Neural cell (in vitro differentiated cells): ENCODE measurements around the gene GATAD2A. TPM values are rescaled to one million over a fixed set of nuclear protein-coding genes. Genes with fewer than 3 reads are reported as not detected.

Experiments
- H2AFZ ChIP-seq: fragments of 200-600, 300-800 bp; sonication (generic), shearing (Covaris generic); 2 replicates; pipeline ENCODE4 v1.6.0; 2014; ENCODE audit warnings: low read depth, mild to moderate bottlenecking, antibody characterized with exemption, low read length, moderate library complexity
- H3F3A ChIP-seq: fragments of 200-600 bp; shearing (Covaris generic); 2 replicates; pipeline ENCODE4 v1.6.1; 2016; ENCODE audit warnings: mild to moderate bottlenecking, moderate library complexity, mixed read lengths, antibody characterized with exemption, low read length; ENCODE audit not compliant: insufficient read depth, poor library complexity, severe bottlenecking
- H3K27ac ChIP-seq: fragments of 200-600, 300-800 bp; sonication (generic), shearing (Covaris generic); 2 replicates; pipeline ENCODE4 v1.5.1; 2014; ENCODE audit warnings: mild to moderate bottlenecking, low read length, moderate library complexity
- H3K27me3 ChIP-seq: fragments of 300-800, 200-600 bp; sonication (generic), shearing (Covaris generic); 2 replicates; pipeline ENCODE4 v1.6.0; 2014; ENCODE audit warnings: mild to moderate bottlenecking, low read depth, low read length, moderate library complexity; ENCODE audit not compliant: insufficient read depth
- H3K36me3 ChIP-seq: fragments of 300-800, 200-600 bp; sonication (generic), shearing (Covaris generic); 2 replicates; pipeline ENCODE4 v1.5.1; 2014; ENCODE audit warnings: mild to moderate bottlenecking, antibody characterized with exemption, low read length, moderate library complexity; ENCODE audit not compliant: insufficient read depth
- H3K4me2 ChIP-seq: fragments of 300-800, 200-600 bp; sonication (generic), shearing (Covaris generic); 2 replicates; pipeline ENCODE4 v1.6.0; 2014; ENCODE audit warnings: mild to moderate bottlenecking, low read length
- H3K4me3 ChIP-seq: fragments of 300-800, 200-600 bp; sonication (generic), shearing (Covaris generic); 2 replicates; pipeline ENCODE4 v1.5.1; 2014; ENCODE audit warnings: mild to moderate bottlenecking, low read length, moderate library complexity
- H3K79me2 ChIP-seq: fragments of 200-600 bp; shearing (Covaris generic); replicated peaks from 2 replicates; pipeline ENCODE4 v1.6.0; 2014; ENCODE audit warnings: mild to moderate bottlenecking, low read length, moderate library complexity; ENCODE audit not compliant: insufficient read depth
- H3K9ac ChIP-seq: fragments of 300-800, 200-600 bp; sonication (generic), shearing (Covaris generic); 2 replicates; pipeline ENCODE4 v1.6.1; 2016; ENCODE audit warnings: mild to moderate bottlenecking, low read length, mixed read lengths
- H3K9me2 ChIP-seq: fragments of 200-600 bp; shearing (Covaris generic); 2 replicates; pipeline ENCODE4 v1.6.1; 2016; ENCODE audit warnings: mild to moderate bottlenecking, low read length, mixed read lengths; ENCODE audit not compliant: insufficient read depth
- H3K9me3 ChIP-seq: fragments of 200-600, 300-800 bp; sonication (generic), shearing (Covaris generic); 2 replicates; pipeline ENCODE4 v1.6.1; 2016; ENCODE audit warnings: mild to moderate bottlenecking, mixed run types, low read length, moderate library complexity, mixed read lengths
- H4K20me1 ChIP-seq: fragments of 200-600 bp; shearing (Covaris generic); 2 replicates; pipeline ENCODE4 v1.6.1; 2016; ENCODE audit warnings: mild to moderate bottlenecking, mixed run types; ENCODE audit not compliant: insufficient read depth
- EP300 ChIP-seq: fragments of 450-650 bp; conservative IDR thresholded peaks from 2 replicates; pipeline ENCODE4 v1.6.1; 2014; ENCODE audit warnings: antibody characterized with exemption, mild to moderate bottlenecking, moderate library complexity; ENCODE audit not compliant: poor library complexity, severe bottlenecking
- EZH2 ChIP-seq: fragments of 200-600, 300-800 bp; shearing (Covaris generic), sonication (generic); IDR thresholded peaks from 2 replicates; pipeline ENCODE4 v1.6.1; 2014; ENCODE audit warnings: antibody characterized with exemption, low read length, borderline replicate concordance, mild to moderate bottlenecking; ENCODE audit not compliant: insufficient read depth, poor library complexity, severe bottlenecking
- MXI1 ChIP-seq: fragments of 450-650 bp; conservative IDR thresholded peaks from 2 replicates; pipeline ENCODE4 v1.6.1; 2014; ENCODE audit warnings: antibody characterized with exemption, mild to moderate bottlenecking; ENCODE audit not compliant: poor library complexity, severe bottlenecking
- POLR2AphosphoS5 ChIP-seq: IDR thresholded peaks from 2 replicates; pipeline ENCODE4 v1.6.1; 2012
- RAD21 ChIP-seq: fragments of 450-650 bp; conservative IDR thresholded peaks from 2 replicates; pipeline ENCODE4 v1.6.1; 2014; ENCODE audit warnings: antibody characterized with exemption, mild to moderate bottlenecking, moderate library complexity
- REST ChIP-seq: IDR thresholded peaks from 2 replicates; pipeline ENCODE4 v1.6.1; 2012; ENCODE audit warnings: borderline replicate concordance
- SMC3 ChIP-seq: fragments of 450-650 bp; conservative IDR thresholded peaks from 2 replicates; pipeline ENCODE4 v1.6.1; 2014; ENCODE audit warnings: antibody characterized with exemption, mild to moderate bottlenecking, moderate library complexity; ENCODE audit not compliant: poor library complexity
- TAF1 ChIP-seq: IDR thresholded peaks from 2 replicates; pipeline ENCODE4 v1.6.1; 2012; ENCODE audit warnings: low read depth
- polyA plus RNA-seq: library from polyadenylated mRNA; depleted of rRNA; stranded (reverse); fragments of >200 nt; gene quantifications from 2 replicates; pipeline ENCODE4 v1.2.3, GENCODE V29; 2014
- TF ChIP-seq, protein P1 (sequence below): fragments of 450-650 bp; IDR thresholded peaks from 2 replicates; pipeline ENCODE4 v1.5.1; 2014; ENCODE audit warnings: antibody characterized with exemption, mild to moderate bottlenecking, moderate library complexity; ENCODE audit not compliant: poor library complexity, severe bottlenecking

GATAD2A gene
- polyA plus RNA-seq, 1 donor from 2014 or later: 13.9 TPM

- H3K27me3 ChIP-seq: no peaks in the 10 kb centered on the region
- H2AFZ ChIP-seq: no peak overlapping the region
- H3K9me3 ChIP-seq: no peaks in the 10 kb centered on the region
- H3F3A ChIP-seq: no peaks in the 10 kb centered on the region
- H3K4me2 ChIP-seq: no peak overlapping the region
- no peaks in the 10 kb centered on the region for H4K20me1 ChIP-seq
- peaks cover 7% of the 10 kb centered on the region for H3K79me2 ChIP-seq
- H3K9ac ChIP-seq: no peak overlapping the region
- no peak overlapping the region for H3K27ac ChIP-seq
- TF ChIP-seq MXI1 (no peak), TAF1 (no peak), SMC3 (no peak)
- H3K36me3 ChIP-seq: no peaks in the 10 kb centered on the region
- no peaks in the 10 kb centered on the region for H3K9me2 ChIP-seq
- no peak overlapping the region for H3K4me3 ChIP-seq
Observed at GRCh38 chr19:19525611-19526380, 120.3 kb downstream of the GATAD2A start.

DNA sequence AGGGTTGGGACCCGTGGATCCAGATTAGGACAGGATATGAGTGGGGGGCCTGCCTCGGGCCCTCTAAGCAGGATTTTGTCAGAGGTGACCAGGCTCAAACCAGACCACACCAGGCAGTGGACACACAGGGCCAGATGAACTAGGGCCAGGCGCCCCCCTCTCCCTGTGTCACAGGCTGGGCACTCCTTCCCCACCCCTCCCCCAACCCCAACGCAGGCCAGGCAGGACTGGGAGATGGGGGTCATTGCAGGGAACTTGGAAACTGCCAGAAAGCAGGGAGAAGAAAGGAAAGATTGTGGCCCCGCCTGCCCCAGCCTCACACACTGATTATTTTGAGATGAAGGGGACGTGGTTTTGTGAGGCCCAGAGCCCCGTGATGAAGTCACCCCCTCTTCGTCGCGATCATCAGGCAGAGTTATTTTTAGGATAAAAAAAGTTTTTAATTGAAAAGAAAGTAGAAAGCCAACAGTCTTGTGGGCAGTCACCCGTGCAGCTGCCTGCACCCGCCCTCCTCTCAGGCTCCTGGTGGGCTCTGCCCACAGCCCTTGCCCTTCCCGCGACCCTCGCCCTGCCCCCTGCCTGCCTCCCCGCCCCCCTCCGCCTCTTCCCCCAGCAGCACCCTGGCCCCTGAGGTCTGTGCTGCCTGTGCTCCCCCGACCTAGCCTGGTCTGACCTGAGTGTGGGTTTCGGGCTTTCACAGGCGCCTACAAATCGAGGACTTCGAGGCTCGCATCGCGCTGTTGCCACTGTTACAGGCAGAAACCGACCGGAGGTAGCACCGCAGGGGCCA lies 121.3 kb downstream of the GATAD2A start:
- no peak overlapping the region for H3K4me2 ChIP-seq
- no peaks in the 10 kb centered on the region for H3K79me2 ChIP-seq
- H3K9me3 ChIP-seq: no peaks in the 10 kb centered on the region
- H2AFZ ChIP-seq: no peak overlapping the region
- TF ChIP-seq REST (no peak), EP300 (no peak), POLR2AphosphoS5 (no peak), TAF1 (no peak), EZH2 (no peak), SMC3 (no peak), MXI1 (no peak), RAD21 (no peak)
- TF ChIP-seq, protein P1, sequence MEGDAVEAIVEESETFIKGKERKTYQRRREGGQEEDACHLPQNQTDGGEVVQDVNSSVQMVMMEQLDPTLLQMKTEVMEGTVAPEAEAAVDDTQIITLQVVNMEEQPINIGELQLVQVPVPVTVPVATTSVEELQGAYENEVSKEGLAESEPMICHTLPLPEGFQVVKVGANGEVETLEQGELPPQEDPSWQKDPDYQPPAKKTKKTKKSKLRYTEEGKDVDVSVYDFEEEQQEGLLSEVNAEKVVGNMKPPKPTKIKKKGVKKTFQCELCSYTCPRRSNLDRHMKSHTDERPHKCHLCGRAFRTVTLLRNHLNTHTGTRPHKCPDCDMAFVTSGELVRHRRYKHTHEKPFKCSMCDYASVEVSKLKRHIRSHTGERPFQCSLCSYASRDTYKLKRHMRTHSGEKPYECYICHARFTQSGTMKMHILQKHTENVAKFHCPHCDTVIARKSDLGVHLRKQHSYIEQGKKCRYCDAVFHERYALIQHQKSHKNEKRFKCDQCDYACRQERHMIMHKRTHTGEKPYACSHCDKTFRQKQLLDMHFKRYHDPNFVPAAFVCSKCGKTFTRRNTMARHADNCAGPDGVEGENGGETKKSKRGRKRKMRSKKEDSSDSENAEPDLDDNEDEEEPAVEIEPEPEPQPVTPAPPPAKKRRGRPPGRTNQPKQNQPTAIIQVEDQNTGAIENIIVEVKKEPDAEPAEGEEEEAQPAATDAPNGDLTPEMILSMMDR: no peak
- H3K27ac ChIP-seq: no peak overlapping the region
- H4K20me1 ChIP-seq: no peaks in the 10 kb centered on the region
- no peaks in the 10 kb centered on the region for H3K9me2 ChIP-seq
- H3K4me3 ChIP-seq: no peak overlapping the region
- H3K9ac ChIP-seq: no peak overlapping the region
- H3K36me3 ChIP-seq: no peaks in the 10 kb centered on the region
- H3K27me3 ChIP-seq: no peaks in the 10 kb centered on the region
- no peaks in the 10 kb centered on the region for H3F3A ChIP-seq
